H9 (cell line): Measurements from ENCODE around the gene POLR2J2. TPM values are rescaled to one million over a fixed set of nuclear protein-coding genes. Genes with fewer than 3 reads are reported as not detected.
"Not testable (repeated sequence)": the region's sequence is repeated elsewhere in the genome, so short reads cannot be mapped to it uniquely, and the experiment has no call there.

Experiments
- DNase-seq: peaks from one replicate; pipeline ENCODE4 v3.0.0-alpha.2; 2017
- H2AFZ ChIP-seq: one replicate; pipeline ENCODE4 v1.6.1; 2013; ENCODE audit warnings: mild to moderate bottlenecking, low read length, control low read depth, moderate library complexity
- H2AK5ac ChIP-seq: 2 replicates; pipeline ENCODE4 v1.6.1; 2013; ENCODE audit warnings: low read length, control low read depth, mixed read lengths; ENCODE audit not compliant: insufficient read length
- H2BK120ac ChIP-seq: one replicate; pipeline ENCODE4 v1.6.1; 2013; ENCODE audit warnings: low read depth, mild to moderate bottlenecking, low read length, control low read depth, inconsistent platforms; ENCODE audit not compliant: poor library complexity, severe bottlenecking
- H2BK12ac ChIP-seq: 2 replicates; pipeline ENCODE4 v1.6.1; 2013; ENCODE audit warnings: low read length, control low read depth, mixed read lengths, low read depth; ENCODE audit not compliant: insufficient read length
- H2BK15ac ChIP-seq: 2 replicates; pipeline ENCODE4 v1.6.1; 2013; ENCODE audit warnings: low read depth, low read length, control low read depth
- H2BK20ac ChIP-seq: one replicate; pipeline ENCODE4 v1.6.1; 2013; ENCODE audit warnings: low read depth, mild to moderate bottlenecking, low read length, control low read depth, inconsistent platforms; ENCODE audit not compliant: poor library complexity, severe bottlenecking
- H2BK5ac ChIP-seq: 2 replicates; pipeline ENCODE4 v1.6.1; 2013; ENCODE audit warnings: low read length, control low read depth, mixed read lengths; ENCODE audit not compliant: insufficient read length
- H3K14ac ChIP-seq: 2 replicates; pipeline ENCODE4 v1.6.1; 2013; ENCODE audit warnings: low read length, control low read depth; ENCODE audit not compliant: insufficient read depth
- H3K18ac ChIP-seq: 2 replicates; pipeline ENCODE4 v1.6.1; 2013; ENCODE audit warnings: low read depth, mild to moderate bottlenecking, mixed read lengths, low read length, control low read depth; ENCODE audit not compliant: insufficient read length
- H3K23ac ChIP-seq: 2 replicates; pipeline ENCODE4 v1.6.1; 2013; ENCODE audit warnings: low read length, control low read depth, mixed read lengths, low read depth; ENCODE audit not compliant: insufficient read length
- H3K23me2 ChIP-seq: 2 replicates; pipeline ENCODE4 v1.6.1; 2013; ENCODE audit warnings: low read depth, mild to moderate bottlenecking, mixed read lengths, low read length, control low read depth; ENCODE audit not compliant: insufficient read length, poor library complexity, severe bottlenecking
- H3K27ac ChIP-seq: 2 replicates; pipeline ENCODE4 v1.5.1; 2013; ENCODE audit warnings: low read length, control low read depth, mixed read lengths, low read depth; ENCODE audit not compliant: insufficient read length
- H3K27me3 ChIP-seq: 2 replicates; pipeline ENCODE4 v1.6.1; 2013; ENCODE audit warnings: low read length, control low read depth, inconsistent platforms; ENCODE audit not compliant: insufficient read depth
- H3K4ac ChIP-seq: 2 replicates; pipeline ENCODE4 v1.6.1; 2013; ENCODE audit warnings: low read depth, mild to moderate bottlenecking, control low read depth, inconsistent platforms, low read length, moderate library complexity
- H3K4me1 ChIP-seq: 2 replicates; pipeline ENCODE4 v1.6.1; 2013; ENCODE audit warnings: low read length, control low read depth, inconsistent platforms; ENCODE audit not compliant: insufficient read depth
- H3K4me2 ChIP-seq: 2 replicates; pipeline ENCODE4 v1.6.1; 2013; ENCODE audit warnings: low read length, control low read depth, mixed read lengths; ENCODE audit not compliant: insufficient read length, insufficient read depth
- H3K56ac ChIP-seq: 2 replicates; pipeline ENCODE4 v1.6.1; 2013; ENCODE audit warnings: low read depth, mild to moderate bottlenecking, mixed read lengths, low read length, control low read depth; ENCODE audit not compliant: insufficient read length
- H3K79me1 ChIP-seq: 2 replicates; pipeline ENCODE4 v1.6.1; 2013; ENCODE audit warnings: low read depth, mild to moderate bottlenecking, moderate library complexity, low read length, control low read depth, inconsistent platforms; ENCODE audit not compliant: insufficient read depth, poor library complexity, severe bottlenecking
- H3K79me2 ChIP-seq: 2 replicates; pipeline ENCODE4 v1.6.1; 2013; ENCODE audit warnings: low read length, control low read depth, inconsistent platforms; ENCODE audit not compliant: insufficient read depth
- H3K9ac ChIP-seq: 2 replicates; pipeline ENCODE4 v1.6.1; 2013; ENCODE audit warnings: low read length, control low read depth, mixed read lengths; ENCODE audit not compliant: insufficient read length; ENCODE audit errors: extremely low read depth
- H3K9me3 ChIP-seq: one replicate; pipeline ENCODE4 v1.6.1; 2013; ENCODE audit warnings: low read depth, low read length, inconsistent platforms; ENCODE audit not compliant: control insufficient read depth
- H3T11ph ChIP-seq: one replicate; pipeline ENCODE4 v1.6.1; 2013; ENCODE audit warnings: mild to moderate bottlenecking, low read length, control low read depth, inconsistent platforms
- H4K20me1 ChIP-seq: one replicate; pipeline ENCODE4 v1.6.1; 2013; ENCODE audit not compliant: control insufficient read depth, insufficient read length, insufficient read depth
- H4K5ac ChIP-seq: 2 replicates; pipeline ENCODE4 v1.6.1; 2013; ENCODE audit warnings: low read depth, mild to moderate bottlenecking, mixed read lengths, low read length, control low read depth; ENCODE audit not compliant: insufficient read length
- H4K8ac ChIP-seq: replicated peaks from 2 replicates; pipeline ENCODE4 v1.6.1; 2013; ENCODE audit warnings: low read length, control low read depth, mixed read lengths, low read depth; ENCODE audit not compliant: insufficient read length
- H4K91ac ChIP-seq: 2 replicates; pipeline ENCODE4 v1.6.1; 2013; ENCODE audit warnings: low read depth, mild to moderate bottlenecking, moderate library complexity, mixed read lengths, low read length, control low read depth; ENCODE audit not compliant: insufficient read length
- H3K27ac Mint-ChIP-seq, 3 experiments: 2 replicates in 2 of 3; 3 replicates in 1 of 3; pipeline ENCODE4 v1.8.0; 2020 to 2021; ENCODE audit warnings: mixed read lengths in 3 of 3, mild to moderate bottlenecking in 1 of 3, moderate library complexity in 1 of 3
- H3K27me3 Mint-ChIP-seq: 2 replicates; pipeline ENCODE4 v1.8.0; 2021; ENCODE audit warnings: low read depth, mild to moderate bottlenecking, moderate library complexity, mixed read lengths
- H3K36me3 Mint-ChIP-seq, 3 experiments: 2 replicates in 2 of 3; 3 replicates in 1 of 3; pipeline ENCODE4 v1.8.0; 2020 to 2021; ENCODE audit warnings: low read depth in 3 of 3, mixed read lengths in 3 of 3; ENCODE audit not compliant: insufficient read depth in 1 of 3
- H3K4me1 Mint-ChIP-seq, 2 experiments: 2 replicates each; pipeline ENCODE4 v1.8.0; 2020; ENCODE audit warnings: mixed read lengths in 2 of 2
- H3K4me3 Mint-ChIP-seq, 2 experiments: 2 replicates in 1 of 2; 3 replicates in 1 of 2; pipeline ENCODE4 v1.8.0; 2020 to 2021; ENCODE audit warnings: mild to moderate bottlenecking in 2 of 2, mixed read lengths in 2 of 2, moderate library complexity in 1 of 2
- H3K9me3 Mint-ChIP-seq, 2 experiments: 2 replicates in 1 of 2; 3 replicates in 1 of 2; pipeline ENCODE4 v1.8.0; 2020; ENCODE audit warnings: mild to moderate bottlenecking in 2 of 2, mixed read lengths in 2 of 2, moderate library complexity in 1 of 2
- WGBS: extraction: QIAGEN DNeasy Blood & Tissue Kit; methylation state at CpG from one replicate; pipeline ENCODE4 v1.1.7; 2013; ENCODE audit warnings: missing lambda C conversion rate, low lambda C conversion rate, mixed read lengths; ENCODE audit not compliant: insufficient read length; ENCODE audit errors: extremely low coverage; 5-methylcytosine and 5-hydroxymethylcytosine counted together
- total RNA-seq: library from RNA; stranded (reverse); gene quantifications from 2 replicates; pipeline ENCODE4 v1.2.1, GENCODE V29; 2021

Gene POLR2J2
- total RNA-seq, 1 experiment from 2014 or later, result 3.6 TPM

DNA sequence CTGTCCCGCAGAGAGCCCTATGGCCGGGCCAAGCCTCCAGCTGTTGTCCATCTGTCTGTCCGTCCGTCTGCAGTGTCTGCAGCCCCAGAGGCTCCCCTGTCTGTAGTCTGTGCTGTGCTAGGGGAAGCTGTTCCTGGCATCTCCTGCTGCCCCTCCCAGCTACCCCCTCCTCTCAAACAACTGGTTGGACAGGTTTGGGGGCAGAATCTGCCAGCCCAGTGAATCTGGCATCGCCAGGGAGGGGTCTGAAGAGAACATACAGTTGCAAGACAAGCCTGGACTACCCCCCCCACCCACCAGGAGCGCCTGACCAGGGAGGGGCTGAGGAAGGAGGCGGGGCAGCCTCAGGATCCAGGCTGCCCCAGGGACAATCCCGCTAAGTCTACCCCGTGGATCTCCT lies 28.8 kb downstream of the POLR2J2 start, which contains the start of gene UPK3BL1:
Gene UPK3BL1 (minus strand): TSS at position 101 of the 400 bp plus-strand sequence. CDS start 50 bp downstream, at position 51.
- H3K79me1 ChIP-seq, H2BK5ac ChIP-seq, H3K18ac ChIP-seq, H3K9me3 ChIP-seq, H2AK5ac ChIP-seq, H3T11ph ChIP-seq, H3K56ac ChIP-seq, H4K8ac ChIP-seq, H2BK120ac ChIP-seq, H2BK15ac ChIP-seq, H3K4me3 Mint-ChIP-seq, H4K5ac ChIP-seq, H3K4me2 ChIP-seq, H3K27ac ChIP-seq, H3K23me2 ChIP-seq, H3K36me3 Mint-ChIP-seq, H3K27me3 Mint-ChIP-seq, H3K9me3 Mint-ChIP-seq, H3K27ac Mint-ChIP-seq, H2AFZ ChIP-seq, H3K14ac ChIP-seq, H3K23ac ChIP-seq, H4K91ac ChIP-seq, DNase-seq, H3K4ac ChIP-seq, H3K79me2 ChIP-seq, H2BK20ac ChIP-seq, H2BK12ac ChIP-seq, H4K20me1 ChIP-seq, H3K4me1 Mint-ChIP-seq, H3K4me1 ChIP-seq, H3K27me3 ChIP-seq, H3K9ac ChIP-seq: not testable (repeated sequence)
- no CpG with 5 or more reads among the region's 9 CpGs for whole genome bisulfite sequencing

DNA sequence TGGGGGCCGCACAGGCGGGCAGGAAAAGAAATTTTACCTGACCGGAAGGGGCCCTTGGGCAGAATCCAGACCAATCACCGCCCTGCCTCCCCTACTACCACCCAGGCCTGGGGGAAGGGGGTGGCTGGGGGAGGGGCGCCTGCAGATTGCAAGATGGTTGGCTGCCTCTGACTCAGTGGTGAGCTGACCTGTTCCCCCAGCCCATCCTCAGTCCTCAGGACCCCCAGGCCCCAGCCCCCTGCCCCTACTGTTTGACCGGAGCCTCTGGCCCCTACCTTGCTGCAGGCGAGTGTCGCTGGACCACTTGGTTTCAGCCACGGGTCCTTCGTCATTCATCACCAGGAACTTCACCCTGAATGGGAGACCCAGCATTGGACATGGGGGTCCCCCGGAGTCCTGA lies 32.6 kb downstream of the POLR2J2 start:
- not testable (repeated sequence) for H2AK5ac ChIP-seq, H3K4ac ChIP-seq, H3K4me3 Mint-ChIP-seq, DNase-seq, H2BK12ac ChIP-seq, H3K9ac ChIP-seq, H3K14ac ChIP-seq, H3K27me3 Mint-ChIP-seq, H3K4me1 ChIP-seq, H3K4me1 Mint-ChIP-seq, H3K4me2 ChIP-seq, H3K23me2 ChIP-seq, H3K36me3 Mint-ChIP-seq, H2BK120ac ChIP-seq, H4K5ac ChIP-seq, H4K8ac ChIP-seq, H3K27ac Mint-ChIP-seq, H3K56ac ChIP-seq, H3K27ac ChIP-seq, H3T11ph ChIP-seq, H3K27me3 ChIP-seq, H3K23ac ChIP-seq, H2BK5ac ChIP-seq, H2BK15ac ChIP-seq, H3K9me3 ChIP-seq, H4K91ac ChIP-seq, H3K79me1 ChIP-seq, H4K20me1 ChIP-seq, H2AFZ ChIP-seq, H3K79me2 ChIP-seq, H2BK20ac ChIP-seq, H3K18ac ChIP-seq, H3K9me3 Mint-ChIP-seq
- WGBS, result no CpG with 5 or more reads among the region's 11 CpGs
